ENCODE results near the gene PLAAT3. TPM values are rescaled to one million over a fixed set of nuclear protein-coding genes. Genes with fewer than 3 reads are reported as not detected.
A peak's percentile ranks its signal among the peaks of the same experiment; 100 is the strongest.
"Not testable (repeated sequence)": the region's sequence is repeated elsewhere in the genome, so short reads cannot be mapped to it uniquely, and the experiment has no call there.

Gene PLAAT3
- total and polyA plus RNA-seq, 4 donors: 40.0 to 50.0 (median 45.1) TPM

GRCh38 chr11:63558459-63559157, 55.6 kb downstream of the PLAAT3 start:
- no peak overlapping the region for H3K27ac ChIP-seq (ENCODE audit: low read depth, low read length)
- H3K36me3 ChIP-seq (ENCODE audit: control insufficient read depth, insufficient read depth, low read length): no peaks in the 10 kb centered on the region
- H3K4me1 ChIP-seq (ENCODE audit: control insufficient read depth, insufficient read depth, low read length): peaks cover 10% of the 10 kb centered on the region
- no peak overlapping the region for H3K4me3 ChIP-seq (ENCODE audit: low read depth, low read length)
- H3K9me3 ChIP-seq (ENCODE audit: control insufficient read depth, insufficient read depth, low read length): no peaks in the 10 kb centered on the region
- 97% methylated on average over 5 of the region's 7 CpGs for WGBS (ENCODE audit: insufficient coverage)
- no peak for DNase-seq (ENCODE audit: low read depth in 4 of 6, low spot score in 6 of 6)
- no peaks in the 10 kb centered on the region for H3K27me3 ChIP-seq (ENCODE audit: control insufficient read depth, insufficient read depth, low read length)

GRCh38 chr11:63557570-63557969, 56.7 kb downstream of the PLAAT3 start:
- peaks cover 12% of the 10 kb centered on the region for H3K4me1 ChIP-seq (ENCODE audit: control insufficient read depth, insufficient read depth, low read length)
- WGBS (ENCODE audit: insufficient coverage): 50% methylated on average over 5 of the region's 7 CpGs
- no peak overlapping the region for H3K4me3 ChIP-seq (ENCODE audit: low read depth, low read length)
- H3K9me3 ChIP-seq (ENCODE audit: control insufficient read depth, insufficient read depth, low read length): no peaks in the 10 kb centered on the region
- DNase-seq (ENCODE audit: low read depth in 4 of 6, low spot score in 6 of 6): no peak
- no peaks in the 10 kb centered on the region for H3K36me3 ChIP-seq (ENCODE audit: control insufficient read depth, insufficient read depth, low read length)
- H3K27ac ChIP-seq (ENCODE audit: low read depth, low read length): no peak overlapping the region
- no peaks in the 10 kb centered on the region for H3K27me3 ChIP-seq (ENCODE audit: control insufficient read depth, insufficient read depth, low read length)

DNA sequence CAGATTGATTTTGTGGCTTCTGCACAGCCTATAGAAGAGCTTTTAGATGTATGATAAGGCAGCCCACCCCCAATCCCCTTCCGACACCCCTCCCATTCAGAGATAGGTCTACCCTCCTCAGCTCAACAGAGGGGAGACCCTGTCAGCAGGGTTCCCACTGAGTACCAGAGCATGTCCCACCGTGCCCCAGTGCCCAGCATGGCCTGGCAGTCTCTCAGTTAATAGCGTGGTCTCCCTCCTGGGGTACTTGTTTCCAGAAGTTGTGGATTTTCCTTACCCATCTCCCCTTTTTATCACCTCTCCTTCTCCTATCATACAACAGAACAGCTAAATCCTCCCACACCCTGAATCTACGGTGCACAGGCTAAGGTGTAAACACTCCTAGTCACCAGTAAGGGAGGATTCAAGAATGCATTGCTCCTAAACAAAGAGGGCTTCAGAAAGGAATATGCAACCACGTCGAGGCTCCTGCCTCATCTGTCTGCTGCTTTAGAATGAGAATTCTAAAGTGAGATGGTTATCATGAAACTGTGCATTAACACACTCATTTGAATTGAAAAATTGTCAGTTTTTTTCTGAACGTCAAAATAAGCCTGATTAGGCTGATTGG, 57.7 kb downstream of the PLAAT3 start:
- no peak for DNase-seq (ENCODE audit: low read depth in 4 of 6, low spot score in 6 of 6)
- WGBS (ENCODE audit: insufficient coverage): 65% methylated on average over 5 of the region's 7 CpGs
- Histone ChIP-seq H3K27me3 (ENCODE audit: control insufficient read depth, insufficient read depth, low read length) (no peaks in the 10 kb centered on the region), H3K36me3 (ENCODE audit: control insufficient read depth, insufficient read depth, low read length) (no peaks in the 10 kb centered on the region), H3K4me3 (ENCODE audit: low read depth, low read length) (no peak overlapping the region), H3K27ac (ENCODE audit: low read depth, low read length) (no peak overlapping the region), H3K4me1 (ENCODE audit: control insufficient read depth, insufficient read depth, low read length) (peaks cover 12% of the 10 kb centered on the region), H3K9me3 (ENCODE audit: control insufficient read depth, insufficient read depth, low read length) (no peaks in the 10 kb centered on the region)

GRCh38 chr11:63554877-63555223, 59.4 kb downstream of the PLAAT3 start:
- Histone ChIP-seq H3K27ac (ENCODE audit: low read depth, low read length) (no peak overlapping the region), H3K4me3 (ENCODE audit: low read depth, low read length) (no peak overlapping the region), H3K27me3 (ENCODE audit: control insufficient read depth, insufficient read depth, low read length) (no peaks in the 10 kb centered on the region), H3K36me3 (ENCODE audit: control insufficient read depth, insufficient read depth, low read length) (no peaks in the 10 kb centered on the region), H3K9me3 (ENCODE audit: control insufficient read depth, insufficient read depth, low read length) (no peaks in the 10 kb centered on the region), H3K4me1 (ENCODE audit: control insufficient read depth, insufficient read depth, low read length) (peaks cover 6% of the 10 kb centered on the region)
- no peak for DNase-seq (ENCODE audit: low read depth in 4 of 6, low spot score in 6 of 6)
- WGBS (ENCODE audit: insufficient coverage): no CpG with 5 or more reads among the region's 4 CpGs

DNA sequence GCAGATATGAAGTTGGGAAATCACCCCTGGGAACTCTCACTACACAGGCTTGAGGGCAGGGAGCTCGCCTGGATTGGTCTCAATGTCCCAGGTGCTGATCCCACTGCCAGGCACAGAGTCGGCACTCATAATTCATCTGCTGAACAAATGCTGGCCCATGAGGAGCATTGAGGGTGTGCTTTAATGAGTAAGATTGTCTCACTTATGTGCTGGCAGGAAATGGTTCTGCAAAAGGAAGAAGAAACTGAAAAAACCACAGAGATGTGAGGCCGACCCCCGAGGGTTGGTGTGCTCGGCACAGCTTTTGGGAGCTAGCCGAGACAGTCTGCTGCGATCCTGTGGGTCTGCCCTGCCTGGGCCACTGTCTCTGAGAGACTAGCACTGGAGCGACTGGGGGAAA, 60.5 kb downstream of the PLAAT3 start:
- Histone ChIP-seq H3K4me1 (ENCODE audit: control insufficient read depth, insufficient read depth, low read length) (peaks cover 6% of the 10 kb centered on the region), H3K27ac (ENCODE audit: low read depth, low read length) (no peak overlapping the region), H3K27me3 (ENCODE audit: control insufficient read depth, insufficient read depth, low read length) (no peaks in the 10 kb centered on the region), H3K36me3 (ENCODE audit: control insufficient read depth, insufficient read depth, low read length) (no peaks in the 10 kb centered on the region), H3K9me3 (ENCODE audit: control insufficient read depth, insufficient read depth, low read length) (no peaks in the 10 kb centered on the region), H3K4me3 (ENCODE audit: low read depth, low read length) (no peak overlapping the region)
- 78% methylated on average over 7 of the region's 8 CpGs for WGBS (ENCODE audit: insufficient coverage)
- DNase-seq (ENCODE audit: low read depth in 4 of 6, low spot score in 6 of 6): no peak

DNA sequence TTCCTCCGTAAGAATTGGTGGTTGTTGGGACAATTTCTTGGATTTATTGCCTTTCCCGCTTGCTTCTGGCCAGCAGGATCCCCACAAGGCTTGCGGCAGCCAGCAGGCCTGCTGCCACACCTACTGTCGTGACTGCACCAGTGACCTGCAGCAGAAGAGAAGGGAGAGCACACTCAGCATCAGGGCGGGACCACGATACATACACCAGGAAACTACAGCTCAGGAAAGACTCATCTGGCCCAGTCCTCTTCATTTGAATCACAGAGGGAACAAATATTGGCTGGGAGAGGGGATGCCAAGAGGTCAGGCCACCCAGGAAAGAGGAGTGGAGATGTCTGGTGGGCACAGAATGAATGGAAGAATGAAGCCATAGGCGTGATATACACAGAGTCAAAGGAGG, 61.3 kb downstream of the PLAAT3 start:
- Histone ChIP-seq H3K27ac (ENCODE audit: low read depth, low read length) (no peak overlapping the region), H3K4me1 (ENCODE audit: control insufficient read depth, insufficient read depth, low read length) (peaks cover 6% of the 10 kb centered on the region), H3K4me3 (ENCODE audit: low read depth, low read length) (no peak overlapping the region), H3K9me3 (ENCODE audit: control insufficient read depth, insufficient read depth, low read length) (no peaks in the 10 kb centered on the region), H3K27me3 (ENCODE audit: control insufficient read depth, insufficient read depth, low read length) (no peaks in the 10 kb centered on the region), H3K36me3 (ENCODE audit: control insufficient read depth, insufficient read depth, low read length) (no peaks in the 10 kb centered on the region)
- peak in 1 of 6 donors; percentile 33 for DNase-seq (ENCODE audit: low read depth in 4 of 6, low spot score in 6 of 6)
- WGBS (ENCODE audit: insufficient coverage): 73% methylated on average over 4 of the region's 7 CpGs

DNA sequence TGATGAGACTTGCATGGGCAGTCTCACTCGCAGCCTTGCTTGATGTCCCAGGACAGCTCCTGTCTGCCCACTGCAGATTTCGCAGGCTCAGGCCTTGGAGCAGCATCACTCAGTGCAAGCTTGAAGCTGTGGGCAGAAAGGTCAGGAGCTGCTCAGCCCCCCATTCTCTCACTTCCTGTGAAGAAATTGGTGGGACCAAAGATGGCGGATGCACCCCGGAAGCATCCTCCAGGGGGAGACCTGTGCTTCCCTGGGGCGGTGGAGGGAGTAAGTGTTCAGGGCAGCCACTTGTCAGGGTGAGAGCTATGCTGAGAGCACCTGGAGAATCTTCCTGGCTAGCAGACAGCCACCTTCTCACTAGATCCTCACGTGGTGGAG, 62.4 kb downstream of the PLAAT3 start:
- H3K4me3 ChIP-seq (ENCODE audit: low read depth, low read length): no peak overlapping the region
- 79% methylated on average over 4 of the region's 6 CpGs for WGBS (ENCODE audit: insufficient coverage)

GRCh38 chr11:63551091-63551888, 62.9 kb downstream of the PLAAT3 start:
- WGBS (ENCODE audit: insufficient coverage): 74% methylated on average over 22 of the region's 27 CpGs
- Histone ChIP-seq H3K4me3 (ENCODE audit: low read depth, low read length) (no peak overlapping the region), H3K4me1 (ENCODE audit: control insufficient read depth, insufficient read depth, low read length) (peaks cover 6% of the 10 kb centered on the region), H3K27me3 (ENCODE audit: control insufficient read depth, insufficient read depth, low read length) (no peaks in the 10 kb centered on the region), H3K36me3 (ENCODE audit: control insufficient read depth, insufficient read depth, low read length) (no peaks in the 10 kb centered on the region), H3K9me3 (ENCODE audit: control insufficient read depth, insufficient read depth, low read length) (no peaks in the 10 kb centered on the region), H3K27ac (ENCODE audit: low read depth, low read length) (no peak overlapping the region)
- DNase-seq (ENCODE audit: low read depth in 4 of 6, low spot score in 6 of 6): no peak

More for the DNA sequence above, 62.4 kb downstream of the PLAAT3 start:
- H3K9me3 ChIP-seq (ENCODE audit: control insufficient read depth, insufficient read depth, low read length): no peaks in the 10 kb centered on the region
- peaks cover 6% of the 10 kb centered on the region for H3K4me1 ChIP-seq (ENCODE audit: control insufficient read depth, insufficient read depth, low read length)
- no peak overlapping the region for H3K27ac ChIP-seq (ENCODE audit: low read depth, low read length)
- no peaks in the 10 kb centered on the region for H3K36me3 ChIP-seq (ENCODE audit: control insufficient read depth, insufficient read depth, low read length)
- no peaks in the 10 kb centered on the region for H3K27me3 ChIP-seq (ENCODE audit: control insufficient read depth, insufficient read depth, low read length)
- no peak for DNase-seq (ENCODE audit: low read depth in 4 of 6, low spot score in 6 of 6)

- not testable (repeated sequence) for H3K27ac ChIP-seq (ENCODE audit: low read depth, low read length); DNase-seq (ENCODE audit: low read depth in 4 of 6, low spot score in 6 of 6); H3K4me3 ChIP-seq (ENCODE audit: low read depth, low read length); H3K27me3 ChIP-seq (ENCODE audit: control insufficient read depth, insufficient read depth, low read length); H3K36me3 ChIP-seq (ENCODE audit: control insufficient read depth, insufficient read depth, low read length); H3K4me1 ChIP-seq (ENCODE audit: control insufficient read depth, insufficient read depth, low read length); H3K9me3 ChIP-seq (ENCODE audit: control insufficient read depth, insufficient read depth, low read length)
- 85% methylated on average over 24 of the region's 31 CpGs for WGBS (ENCODE audit: insufficient coverage)
Observed at GRCh38 chr11:63550156-63550700, 64.0 kb downstream of the PLAAT3 start.
